ENCODE results near the gene IGHMBP2.

Gene IGHMBP2

DNA sequence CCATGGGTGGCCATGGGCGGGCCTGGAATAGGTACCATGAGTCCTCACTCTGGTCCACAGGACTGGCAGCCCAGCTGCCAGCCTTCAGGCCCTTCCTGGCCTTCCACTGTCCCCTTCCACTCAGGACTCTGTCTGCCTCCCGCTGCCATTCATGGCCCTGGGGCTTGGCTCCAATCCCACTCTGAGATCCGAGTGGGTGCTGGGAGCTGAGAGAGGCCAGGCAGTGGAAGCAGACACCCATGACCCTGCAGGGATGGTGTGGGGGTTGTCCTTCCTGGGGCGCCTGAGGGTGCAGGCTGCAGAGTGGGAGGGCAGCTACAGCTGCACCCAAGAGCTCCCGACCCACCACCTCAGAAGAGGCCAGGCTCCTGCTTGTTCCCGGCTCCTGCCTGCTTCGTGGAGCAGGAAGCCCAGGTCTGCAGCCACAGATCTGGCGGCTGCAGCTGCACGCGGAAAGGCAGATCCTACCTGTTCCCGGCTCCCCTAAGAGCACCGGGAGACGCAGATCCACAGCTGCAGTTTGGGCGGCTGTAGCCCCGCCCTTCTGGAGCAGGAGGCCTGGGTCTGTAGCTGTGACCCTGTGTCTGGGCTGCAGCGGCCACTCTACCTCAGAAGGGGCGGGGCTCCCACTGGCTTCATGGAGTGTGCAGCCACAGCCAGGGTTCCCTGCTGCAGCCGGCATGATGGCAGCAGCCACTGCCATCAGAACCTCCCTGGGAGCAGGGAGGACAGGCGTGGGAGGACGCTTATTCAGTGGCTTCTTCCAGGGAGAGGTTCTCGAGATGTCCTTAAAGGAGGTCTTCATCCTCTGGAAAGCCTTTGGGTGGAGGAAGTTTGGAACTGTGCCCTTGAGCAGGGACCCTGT, 27.5 kb downstream of the IGHMBP2 start:
- Histone ChIP-seq H3K4me1 (ENCODE audit: control insufficient read depth, insufficient read depth, low read length) (no peaks in the 10 kb centered on the region), H3K36me3 (ENCODE audit: control insufficient read depth, insufficient read depth, low read length) (peaks cover 11% of the 10 kb centered on the region), H3K27me3 (ENCODE audit: control insufficient read depth, insufficient read depth, low read length) (no peaks in the 10 kb centered on the region), H3K4me3 (ENCODE audit: low read depth, low read length) (no peak overlapping the region), H3K9ac (ENCODE audit: low read depth, low read length) (no peak overlapping the region), H3K9me3 (ENCODE audit: control insufficient read depth, insufficient read depth, low read length) (no peaks in the 10 kb centered on the region)

DNA sequence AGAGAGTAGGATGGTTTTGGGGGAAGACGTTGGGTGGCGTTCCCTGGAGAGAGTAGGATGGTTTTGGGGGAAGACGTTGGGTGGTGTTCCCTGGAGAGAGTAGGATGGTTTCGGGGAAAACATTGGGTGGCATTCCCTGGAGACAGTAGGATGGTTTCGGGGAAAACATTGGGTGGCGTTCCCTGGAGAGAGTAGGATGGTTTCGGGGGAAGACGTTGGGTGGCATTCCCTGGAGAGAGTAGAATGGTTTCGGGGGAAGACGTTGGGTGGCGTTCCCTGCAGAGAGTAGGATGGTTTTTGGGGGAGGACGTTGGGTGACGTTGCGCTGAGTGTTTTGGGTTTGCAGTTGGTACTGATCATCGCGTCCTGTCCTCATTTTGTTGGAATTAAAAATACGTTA, 28.2 kb downstream of the IGHMBP2 start:
- H3K36me3 ChIP-seq (ENCODE audit: control insufficient read depth, insufficient read depth, low read length): peaks cover 18% of the 10 kb centered on the region
- no peaks in the 10 kb centered on the region for H3K4me1 ChIP-seq (ENCODE audit: control insufficient read depth, insufficient read depth, low read length)
- no peak overlapping the region for H3K4me3 ChIP-seq (ENCODE audit: low read depth, low read length)
- H3K9me3 ChIP-seq (ENCODE audit: control insufficient read depth, insufficient read depth, low read length): no peaks in the 10 kb centered on the region
- no peaks in the 10 kb centered on the region for H3K27me3 ChIP-seq (ENCODE audit: control insufficient read depth, insufficient read depth, low read length)
- no peak overlapping the region for H3K9ac ChIP-seq (ENCODE audit: low read depth, low read length)

DNA sequence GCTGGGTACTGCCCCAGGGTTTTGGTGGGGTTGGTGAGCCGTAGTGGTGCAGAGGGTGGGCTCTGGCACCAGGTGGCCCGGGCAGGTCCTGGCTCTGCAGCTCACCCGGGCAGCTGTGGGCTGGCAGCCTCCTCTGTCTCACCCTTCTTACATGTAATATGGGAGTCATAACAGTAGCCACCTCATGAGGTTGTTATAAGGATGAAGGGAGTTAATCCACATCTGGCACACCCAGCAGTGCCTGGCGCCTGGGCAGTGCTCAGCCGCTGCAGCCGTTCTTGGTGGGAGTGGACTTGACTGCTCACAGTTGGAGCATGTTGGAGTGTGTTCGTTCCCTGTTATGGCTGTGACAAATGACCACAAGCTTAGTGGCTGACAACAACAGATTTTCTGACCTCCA, 28.7 kb downstream of the IGHMBP2 start:
- H3K4me3 ChIP-seq (ENCODE audit: low read depth, low read length): no peak overlapping the region
- no peaks in the 10 kb centered on the region for H3K27me3 ChIP-seq (ENCODE audit: control insufficient read depth, insufficient read depth, low read length)
- no peak overlapping the region for H3K9ac ChIP-seq (ENCODE audit: low read depth, low read length)
- no peaks in the 10 kb centered on the region for H3K4me1 ChIP-seq (ENCODE audit: control insufficient read depth, insufficient read depth, low read length)
- peaks cover 22% of the 10 kb centered on the region for H3K36me3 ChIP-seq (ENCODE audit: control insufficient read depth, insufficient read depth, low read length)
- H3K9me3 ChIP-seq (ENCODE audit: control insufficient read depth, insufficient read depth, low read length): no peaks in the 10 kb centered on the region

DNA sequence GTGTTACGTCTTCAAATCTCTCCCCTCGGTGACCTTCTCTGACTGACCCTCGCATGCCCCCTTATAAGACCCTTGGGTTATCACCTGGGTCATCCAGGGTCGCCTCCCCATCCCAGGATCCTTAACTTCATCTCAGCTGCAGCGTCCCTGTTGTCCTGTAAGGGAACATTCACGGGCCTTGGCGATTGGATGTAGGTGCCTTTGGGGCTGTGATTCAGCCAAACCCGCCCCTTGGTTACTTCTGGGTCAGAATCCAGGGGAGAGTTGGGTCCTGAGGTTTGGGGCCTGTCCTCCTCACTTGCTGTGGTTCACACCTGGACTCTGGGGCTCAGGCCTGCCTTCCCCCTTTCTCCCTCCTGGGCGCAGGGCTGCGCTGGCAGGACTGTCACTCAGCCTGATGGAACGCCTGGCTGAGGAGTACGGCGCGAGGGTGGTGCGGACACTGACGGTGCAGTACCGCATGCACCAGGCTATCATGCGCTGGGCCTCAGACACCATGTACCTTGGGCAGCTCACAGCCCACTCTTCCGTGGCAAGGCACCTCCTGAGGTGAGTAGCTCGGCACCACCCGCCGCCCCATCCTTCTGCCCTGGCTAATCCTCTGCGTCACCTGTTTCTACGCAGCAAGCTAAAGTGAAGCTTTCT, 29.4 kb downstream of the IGHMBP2 start:
- H3K4me1 ChIP-seq (ENCODE audit: control insufficient read depth, insufficient read depth, low read length): no peaks in the 10 kb centered on the region
- no peaks in the 10 kb centered on the region for H3K9me3 ChIP-seq (ENCODE audit: control insufficient read depth, insufficient read depth, low read length)
- H3K36me3 ChIP-seq (ENCODE audit: control insufficient read depth, insufficient read depth, low read length): peaks cover 27% of the 10 kb centered on the region
- H3K27me3 ChIP-seq (ENCODE audit: control insufficient read depth, insufficient read depth, low read length): no peaks in the 10 kb centered on the region
- no peak overlapping the region for H3K4me3 ChIP-seq (ENCODE audit: low read depth, low read length)
- H3K9ac ChIP-seq (ENCODE audit: low read depth, low read length): peak overlapping the region; percentile 24

DNA sequence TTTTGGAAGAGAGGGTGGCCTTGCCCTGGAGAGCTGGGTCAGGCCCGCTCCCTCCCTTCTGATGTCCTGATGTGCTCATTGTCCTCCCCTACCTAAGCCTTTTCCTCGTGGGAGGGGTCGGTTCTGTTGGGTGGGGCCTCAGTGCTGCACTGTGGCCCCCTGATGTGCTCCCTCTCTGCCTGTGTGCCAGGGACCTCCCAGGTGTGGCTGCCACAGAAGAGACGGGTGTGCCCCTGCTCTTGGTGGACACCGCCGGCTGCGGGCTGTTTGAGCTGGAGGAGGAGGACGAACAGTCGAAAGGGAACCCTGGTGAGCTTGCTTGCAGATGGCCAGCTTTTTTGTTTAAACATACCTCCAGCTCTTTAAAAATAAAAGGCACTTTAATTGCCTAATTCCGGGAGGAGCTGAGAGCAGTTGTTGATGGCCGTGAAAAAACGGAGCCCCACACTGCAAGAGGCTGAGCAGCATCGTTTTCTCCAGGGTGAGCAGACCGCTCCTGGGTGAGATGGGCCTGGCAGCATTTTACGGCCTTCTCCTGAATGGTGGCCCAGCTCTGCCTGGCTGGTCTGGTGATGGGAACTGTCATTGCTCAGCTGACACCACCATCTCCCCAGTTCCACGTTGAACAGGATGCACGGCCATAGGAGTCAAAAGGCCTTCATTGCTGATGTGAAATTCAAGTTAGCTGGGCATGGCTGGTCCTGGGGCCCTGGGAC, 30.1 kb downstream of the IGHMBP2 start:
- no peaks in the 10 kb centered on the region for H3K27me3 ChIP-seq (ENCODE audit: control insufficient read depth, insufficient read depth, low read length)
- H3K9ac ChIP-seq (ENCODE audit: low read depth, low read length): peak overlapping the region; percentile 24
- H3K9me3 ChIP-seq (ENCODE audit: control insufficient read depth, insufficient read depth, low read length): no peaks in the 10 kb centered on the region
- no peaks in the 10 kb centered on the region for H3K4me1 ChIP-seq (ENCODE audit: control insufficient read depth, insufficient read depth, low read length)
- peaks cover 34% of the 10 kb centered on the region for H3K36me3 ChIP-seq (ENCODE audit: control insufficient read depth, insufficient read depth, low read length)
- H3K4me3 ChIP-seq (ENCODE audit: low read depth, low read length): no peak overlapping the region

DNA sequence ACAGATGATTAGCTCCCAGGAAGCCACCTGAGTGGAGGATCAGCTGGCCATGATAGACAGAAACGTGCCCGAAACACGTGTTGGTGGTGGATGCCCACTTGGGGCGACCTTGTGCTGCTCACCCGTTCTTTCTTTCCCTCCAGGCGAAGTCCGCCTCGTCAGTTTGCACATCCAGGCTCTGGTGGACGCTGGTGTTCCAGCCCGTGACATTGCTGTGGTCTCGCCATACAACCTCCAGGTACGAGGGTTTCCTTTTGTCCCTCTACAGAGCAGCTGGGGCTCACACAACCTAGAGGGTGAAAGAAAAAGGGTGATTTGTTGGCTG, 30.6 kb downstream of the IGHMBP2 start:
- no peaks in the 10 kb centered on the region for H3K27me3 ChIP-seq (ENCODE audit: control insufficient read depth, insufficient read depth, low read length)
- H3K9ac ChIP-seq (ENCODE audit: low read depth, low read length): no peak overlapping the region
- H3K4me3 ChIP-seq (ENCODE audit: low read depth, low read length): no peak overlapping the region
- H3K4me1 ChIP-seq (ENCODE audit: control insufficient read depth, insufficient read depth, low read length): no peaks in the 10 kb centered on the region
- peaks cover 37% of the 10 kb centered on the region for H3K36me3 ChIP-seq (ENCODE audit: control insufficient read depth, insufficient read depth, low read length)
- H3K9me3 ChIP-seq (ENCODE audit: control insufficient read depth, insufficient read depth, low read length): no peaks in the 10 kb centered on the region

DNA sequence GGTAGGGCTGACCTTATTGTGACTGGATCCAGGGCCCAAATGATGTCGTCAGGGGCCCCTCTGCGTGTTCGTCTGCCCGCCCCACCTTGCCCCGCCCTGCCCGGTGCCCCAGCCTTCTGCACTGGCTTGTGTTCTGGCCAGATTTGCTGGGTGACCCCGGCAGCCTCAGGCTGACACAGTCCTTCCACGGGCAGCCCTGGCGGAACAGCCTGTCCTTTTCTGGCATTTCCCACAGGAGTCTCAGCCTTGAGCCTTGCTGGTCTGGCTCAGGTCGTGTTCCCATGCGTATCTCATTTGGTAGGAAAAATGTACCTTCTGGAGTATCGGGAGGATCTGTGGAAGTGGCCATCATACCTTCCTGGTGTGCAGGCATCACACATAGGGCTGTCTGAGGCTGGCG, 31.0 kb downstream of the IGHMBP2 start:
- Histone ChIP-seq H3K9ac (ENCODE audit: low read depth, low read length) (no peak overlapping the region), H3K27me3 (ENCODE audit: control insufficient read depth, insufficient read depth, low read length) (no peaks in the 10 kb centered on the region), H3K36me3 (ENCODE audit: control insufficient read depth, insufficient read depth, low read length) (peaks cover 38% of the 10 kb centered on the region), H3K9me3 (ENCODE audit: control insufficient read depth, insufficient read depth, low read length) (no peaks in the 10 kb centered on the region), H3K4me3 (ENCODE audit: low read depth, low read length) (no peak overlapping the region), H3K4me1 (ENCODE audit: control insufficient read depth, insufficient read depth, low read length) (no peaks in the 10 kb centered on the region)

DNA sequence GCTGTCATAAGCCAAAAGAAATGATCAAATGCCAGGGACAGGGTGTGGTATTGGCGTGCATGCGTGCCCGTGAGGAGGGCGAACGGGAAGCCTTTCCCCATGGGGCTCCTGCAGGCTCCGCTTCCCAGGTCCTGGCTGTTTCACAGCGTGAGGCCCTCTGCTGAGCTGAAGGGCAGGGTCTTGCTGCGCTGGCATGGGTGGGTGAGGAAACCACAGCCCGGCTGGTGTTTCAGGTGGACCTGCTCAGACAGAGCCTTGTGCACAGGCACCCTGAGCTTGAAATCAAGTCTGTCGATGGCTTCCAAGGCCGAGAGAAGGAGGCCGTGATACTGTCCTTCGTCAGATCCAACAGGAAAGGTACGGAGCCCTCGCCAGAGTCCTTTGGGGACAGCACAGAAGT, 31.4 kb downstream of the IGHMBP2 start:
- Histone ChIP-seq H3K36me3 (ENCODE audit: control insufficient read depth, insufficient read depth, low read length) (peaks cover 41% of the 10 kb centered on the region), H3K4me1 (ENCODE audit: control insufficient read depth, insufficient read depth, low read length) (no peaks in the 10 kb centered on the region), H3K4me3 (ENCODE audit: low read depth, low read length) (no peak overlapping the region), H3K27me3 (ENCODE audit: control insufficient read depth, insufficient read depth, low read length) (no peaks in the 10 kb centered on the region), H3K9me3 (ENCODE audit: control insufficient read depth, insufficient read depth, low read length) (no peaks in the 10 kb centered on the region), H3K9ac (ENCODE audit: low read depth, low read length) (no peak overlapping the region)

DNA sequence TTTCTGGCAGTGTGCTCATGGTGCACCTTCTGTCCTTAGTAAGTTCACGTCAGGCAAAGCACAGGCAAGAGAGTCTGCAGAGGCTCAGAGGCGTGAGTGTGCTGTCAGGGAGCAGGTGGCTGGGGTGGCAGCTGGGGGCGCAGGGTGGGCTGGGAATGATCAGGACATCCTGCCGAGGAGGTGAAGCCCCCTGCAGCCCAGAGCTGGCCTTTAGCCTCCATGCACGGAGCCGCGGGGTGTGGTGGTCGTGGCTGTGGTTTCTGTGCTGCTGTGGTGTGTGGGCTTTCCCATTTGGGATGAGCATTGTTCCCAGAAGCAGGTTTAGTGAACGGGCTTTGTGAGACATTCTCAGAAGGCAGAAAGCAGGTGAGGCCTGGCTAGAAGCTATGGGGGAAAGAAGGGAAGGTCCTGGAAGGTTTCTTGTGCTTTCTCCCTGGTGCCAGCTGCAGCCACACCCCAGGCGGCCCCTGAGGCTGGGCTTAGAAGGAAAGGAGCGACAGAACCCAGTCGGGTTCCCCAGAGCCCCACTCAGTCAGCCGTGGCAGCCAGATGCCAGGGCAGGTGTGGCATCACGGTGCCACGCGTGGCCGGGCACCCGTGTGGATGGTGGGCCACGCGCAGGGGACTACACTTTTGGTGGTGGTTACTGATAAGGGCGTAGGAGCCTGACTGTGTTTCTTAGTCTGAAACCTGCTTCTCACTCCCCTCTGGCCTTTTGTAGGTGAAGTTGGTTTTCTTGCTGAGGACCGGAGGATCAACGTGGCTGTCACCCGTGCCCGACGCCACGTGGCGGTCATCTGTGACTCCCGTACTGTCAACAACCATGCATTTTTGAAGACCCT, 32.0 kb downstream of the IGHMBP2 start:
- Histone ChIP-seq H3K27me3 (ENCODE audit: control insufficient read depth, insufficient read depth, low read length) (no peaks in the 10 kb centered on the region), H3K4me3 (ENCODE audit: low read depth, low read length) (no peak overlapping the region), H3K9ac (ENCODE audit: low read depth, low read length) (no peak overlapping the region), H3K9me3 (ENCODE audit: control insufficient read depth, insufficient read depth, low read length) (no peaks in the 10 kb centered on the region), H3K36me3 (ENCODE audit: control insufficient read depth, insufficient read depth, low read length) (peaks cover 41% of the 10 kb centered on the region), H3K4me1 (ENCODE audit: control insufficient read depth, insufficient read depth, low read length) (no peaks in the 10 kb centered on the region)

DNA sequence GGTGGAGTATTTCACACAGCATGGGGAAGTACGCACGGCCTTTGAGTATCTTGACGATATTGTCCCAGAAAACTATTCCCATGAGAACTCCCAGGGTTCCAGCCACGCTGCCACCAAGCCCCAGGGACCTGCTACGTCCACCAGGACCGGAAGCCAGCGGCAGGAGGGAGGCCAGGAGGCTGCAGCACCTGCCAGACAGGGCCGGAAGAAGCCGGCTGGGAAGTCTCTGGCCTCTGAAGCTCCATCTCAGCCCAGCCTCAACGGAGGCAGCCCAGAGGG, 32.6 kb downstream of the IGHMBP2 start:
- Histone ChIP-seq H3K4me1 (ENCODE audit: control insufficient read depth, insufficient read depth, low read length) (no peaks in the 10 kb centered on the region), H3K36me3 (ENCODE audit: control insufficient read depth, insufficient read depth, low read length) (peaks cover 41% of the 10 kb centered on the region), H3K4me3 (ENCODE audit: low read depth, low read length) (no peak overlapping the region), H3K27me3 (ENCODE audit: control insufficient read depth, insufficient read depth, low read length) (no peaks in the 10 kb centered on the region), H3K9ac (ENCODE audit: low read depth, low read length) (no peak overlapping the region), H3K9me3 (ENCODE audit: control insufficient read depth, insufficient read depth, low read length) (no peaks in the 10 kb centered on the region)

DNA sequence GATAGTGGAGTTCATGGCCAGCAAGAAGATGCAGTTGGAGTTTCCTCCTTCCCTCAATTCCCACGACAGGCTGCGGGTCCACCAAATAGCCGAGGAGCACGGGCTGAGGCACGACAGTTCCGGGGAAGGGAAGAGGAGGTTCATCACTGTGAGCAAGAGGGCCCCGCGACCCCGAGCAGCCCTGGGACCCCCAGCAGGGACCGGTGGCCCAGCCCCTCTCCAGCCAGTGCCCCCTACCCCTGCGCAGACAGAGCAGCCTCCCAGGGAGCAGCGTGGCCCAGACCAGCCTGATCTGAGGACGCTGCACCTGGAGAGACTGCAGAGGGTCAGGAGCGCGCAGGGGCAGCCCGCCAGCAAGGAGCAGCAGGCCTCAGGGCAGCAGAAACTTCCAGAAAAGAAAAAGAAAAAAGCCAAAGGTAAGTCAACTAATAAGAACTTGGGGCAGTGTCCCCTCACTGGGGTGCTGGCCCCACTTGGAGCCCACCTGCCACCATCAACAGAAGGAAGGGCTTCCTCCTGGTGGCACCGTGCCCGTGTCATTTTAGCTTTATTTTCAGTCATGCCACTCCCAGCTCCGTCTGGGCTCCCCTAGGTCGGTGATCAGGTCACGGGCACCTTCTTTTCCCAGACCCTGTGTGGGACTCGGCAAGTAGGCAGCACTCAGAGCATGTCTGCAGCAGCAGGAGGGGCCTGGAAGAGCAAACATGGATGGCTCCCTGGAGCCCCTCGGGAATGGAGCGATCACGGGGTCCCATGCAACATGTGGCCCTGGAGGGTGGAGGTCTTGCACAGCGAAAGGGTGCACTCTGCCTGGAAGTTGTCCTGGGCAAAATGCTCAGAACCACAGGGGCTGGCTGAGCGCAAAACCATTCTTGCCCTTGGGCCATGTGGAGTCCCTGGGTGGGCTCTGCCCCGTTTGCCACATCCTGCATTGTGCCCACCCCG, 33.3 kb downstream of the IGHMBP2 start:
- Histone ChIP-seq H3K4me3 (ENCODE audit: low read depth, low read length) (no peak overlapping the region), H3K9ac (ENCODE audit: low read depth, low read length) (no peak overlapping the region), H3K27me3 (ENCODE audit: control insufficient read depth, insufficient read depth, low read length) (no peaks in the 10 kb centered on the region), H3K4me1 (ENCODE audit: control insufficient read depth, insufficient read depth, low read length) (no peaks in the 10 kb centered on the region), H3K36me3 (ENCODE audit: control insufficient read depth, insufficient read depth, low read length) (peaks cover 41% of the 10 kb centered on the region), H3K9me3 (ENCODE audit: control insufficient read depth, insufficient read depth, low read length) (no peaks in the 10 kb centered on the region)

Measured in iPS-15b (cell line).